Lung (tissue), 12 donors: ENCODE results near the gene RANGAP1. TPM values are rescaled to one million over a fixed set of nuclear protein-coding genes. Genes with fewer than 3 reads are reported as not detected.

Experiments
- ATAC-seq: fragments of 200-7000 bp; cut with Tn5 transposase; one replicate; pipeline ENCODE4 v1.9.1; 2020; ENCODE audit warnings: moderate number of reproducible peaks; ENCODE audit not compliant: insufficient read depth, low FRiP score
- DNase-seq, 3 donors: peaks; one replicate each; pipeline ENCODE4 v3.0.0-alpha.2; 2013 to 2017
- H3K27ac ChIP-seq, 2 donors: one replicate each; pipeline ENCODE4 v1.5.1; 2013; ENCODE audit warnings: mild to moderate bottlenecking in 2 of 2, moderate library complexity in 2 of 2, control low read depth in 1 of 2, inconsistent platforms in 1 of 2, low read depth in 1 of 2, low read length in 1 of 2
- H3K27me3 ChIP-seq, 3 donors: one replicate each; pipeline ENCODE4 v1.5.1; 2013; ENCODE audit warnings: low read length in 2 of 3; ENCODE audit not compliant: control insufficient read depth in 3 of 3, insufficient read depth in 3 of 3
- H3K36me3 ChIP-seq, 4 donors: one replicate each; pipeline ENCODE4 v1.5.1; 2013; ENCODE audit warnings: low read length in 4 of 4, mild to moderate bottlenecking in 1 of 4, moderate library complexity in 1 of 4; ENCODE audit not compliant: control insufficient read depth in 4 of 4, insufficient read depth in 4 of 4
- H3K4me1 ChIP-seq, 5 donors: one replicate each; pipeline ENCODE4 v1.5.1; 2013; ENCODE audit warnings: low read length in 5 of 5, mild to moderate bottlenecking in 2 of 5, moderate library complexity in 1 of 5; ENCODE audit not compliant: control insufficient read depth in 5 of 5, insufficient read depth in 5 of 5
- H3K4me3 ChIP-seq: one replicate; pipeline ENCODE4 v1.5.1; 2013; ENCODE audit warnings: mild to moderate bottlenecking, control low read depth, moderate library complexity
- H3K9ac ChIP-seq, 2 donors: one replicate each; pipeline ENCODE4 v1.5.1; 2013; ENCODE audit warnings: low read length in 2 of 2, control low read depth in 1 of 2; ENCODE audit not compliant: insufficient read depth in 1 of 2
- H3K9me3 ChIP-seq, 4 donors: one replicate each; pipeline ENCODE4 v1.5.1; 2013; ENCODE audit warnings: low read length in 3 of 4, mild to moderate bottlenecking in 1 of 4, moderate library complexity in 1 of 4; ENCODE audit not compliant: control insufficient read depth in 4 of 4, insufficient read depth in 3 of 4
- WGBS, 2 donors: extraction: QIAGEN DNeasy Blood & Tissue Kit; methylation state at CpG; one replicate each; pipeline ENCODE4 v1.1.7; 2013; 5-methylcytosine and 5-hydroxymethylcytosine counted together
- polyA plus RNA-seq, 2 donors: library from polyadenylated mRNA; stranded (reverse); fragments of 200-250 nt; gene quantifications; one replicate each; pipeline ENCODE4 v1.2.1, GENCODE V29; 2013
- total RNA-seq, 2 donors: library from RNA; depleted of rRNA in 1 of 2; stranded (reverse); fragments of >200 nt in 1 of 2; gene quantifications; one replicate each; pipeline ENCODE4 v1.2.1, GENCODE V29; 2014 to 2021
- TF ChIP-seq, protein P1 (sequence below): IDR thresholded peaks from 2 replicates; pipeline ENCODE4 v1.5.1; 2012; ENCODE audit warnings: mild to moderate bottlenecking; ENCODE audit errors: control extremely low read depth, extremely low read depth
- donor health status: control.
- donor health status: control.
- donor health status: Bipolar disorder and iron deficiency.
- donor health status: healthy.
- donor health status: DM: yes; HTN: yes; CAD: no.

RANGAP1 gene
- total and polyA plus RNA-seq, 4 donors = 21.7 to 49.3 (median 41.2) TPM

DNA sequence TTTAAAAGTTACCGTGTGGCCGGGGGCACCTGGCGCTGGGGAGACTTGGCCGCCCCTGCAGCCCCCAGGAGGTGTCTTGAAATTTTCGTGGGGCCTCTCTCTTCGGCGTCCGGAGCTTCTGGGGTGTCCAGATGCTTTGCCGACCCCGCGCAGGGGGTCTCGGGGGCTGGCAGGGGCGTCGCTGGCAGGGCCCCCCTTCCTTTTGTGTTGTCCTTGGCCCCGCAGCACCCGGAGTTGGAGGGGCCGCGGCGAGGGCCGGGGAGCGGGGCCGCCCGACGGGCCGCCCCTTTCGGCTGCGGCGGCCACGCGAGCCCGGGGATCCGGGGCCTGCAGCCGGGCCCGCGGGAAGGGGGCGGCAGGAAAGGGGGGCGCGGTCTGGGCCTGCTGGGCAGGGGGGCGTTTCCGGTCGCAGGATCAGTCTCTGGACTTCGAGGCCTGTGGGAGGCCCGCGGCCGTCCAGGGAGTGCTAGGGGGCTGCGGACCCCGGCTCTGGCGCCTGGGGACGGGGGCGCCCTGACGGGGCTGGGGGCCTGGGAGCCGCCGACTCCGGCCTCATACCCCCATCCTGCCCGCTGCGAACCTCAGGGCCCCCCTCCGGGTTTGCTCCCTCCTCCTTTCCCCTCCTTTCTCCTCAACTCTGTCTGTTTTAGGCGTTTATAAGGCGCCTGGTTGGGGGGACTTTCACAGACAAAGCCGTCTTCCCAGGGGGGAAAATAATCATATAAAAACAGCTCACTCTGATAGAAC, 16.2 kb upstream of the RANGAP1 start:
- Histone ChIP-seq H3K9ac (peak overlapping the region; percentile 81 to 85), H3K36me3 (peaks cover 0 to 3% (median 0%) of the 10 kb centered on the region in 4 donors), H3K4me3 (peak overlapping the region; percentile 87), H3K9me3 (no peaks in the 10 kb centered on the region), H3K27me3 (no peaks in the 10 kb centered on the region), H3K27ac (peak overlapping the region; percentile 89 to 91), H3K4me1 (peaks cover 4 to 15% (median 8%) of the 10 kb centered on the region in 5 donors)
- WGBS, 2 donors = 0 to 1% methylated on average over 31 to 60 of the region's 60 CpGs
- ATAC-seq = peak; percentile 34
- DNase-seq = peak; percentile 65 to 77 (median 75)
- TF ChIP-seq, protein P1, sequence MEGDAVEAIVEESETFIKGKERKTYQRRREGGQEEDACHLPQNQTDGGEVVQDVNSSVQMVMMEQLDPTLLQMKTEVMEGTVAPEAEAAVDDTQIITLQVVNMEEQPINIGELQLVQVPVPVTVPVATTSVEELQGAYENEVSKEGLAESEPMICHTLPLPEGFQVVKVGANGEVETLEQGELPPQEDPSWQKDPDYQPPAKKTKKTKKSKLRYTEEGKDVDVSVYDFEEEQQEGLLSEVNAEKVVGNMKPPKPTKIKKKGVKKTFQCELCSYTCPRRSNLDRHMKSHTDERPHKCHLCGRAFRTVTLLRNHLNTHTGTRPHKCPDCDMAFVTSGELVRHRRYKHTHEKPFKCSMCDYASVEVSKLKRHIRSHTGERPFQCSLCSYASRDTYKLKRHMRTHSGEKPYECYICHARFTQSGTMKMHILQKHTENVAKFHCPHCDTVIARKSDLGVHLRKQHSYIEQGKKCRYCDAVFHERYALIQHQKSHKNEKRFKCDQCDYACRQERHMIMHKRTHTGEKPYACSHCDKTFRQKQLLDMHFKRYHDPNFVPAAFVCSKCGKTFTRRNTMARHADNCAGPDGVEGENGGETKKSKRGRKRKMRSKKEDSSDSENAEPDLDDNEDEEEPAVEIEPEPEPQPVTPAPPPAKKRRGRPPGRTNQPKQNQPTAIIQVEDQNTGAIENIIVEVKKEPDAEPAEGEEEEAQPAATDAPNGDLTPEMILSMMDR = no peak

DNA sequence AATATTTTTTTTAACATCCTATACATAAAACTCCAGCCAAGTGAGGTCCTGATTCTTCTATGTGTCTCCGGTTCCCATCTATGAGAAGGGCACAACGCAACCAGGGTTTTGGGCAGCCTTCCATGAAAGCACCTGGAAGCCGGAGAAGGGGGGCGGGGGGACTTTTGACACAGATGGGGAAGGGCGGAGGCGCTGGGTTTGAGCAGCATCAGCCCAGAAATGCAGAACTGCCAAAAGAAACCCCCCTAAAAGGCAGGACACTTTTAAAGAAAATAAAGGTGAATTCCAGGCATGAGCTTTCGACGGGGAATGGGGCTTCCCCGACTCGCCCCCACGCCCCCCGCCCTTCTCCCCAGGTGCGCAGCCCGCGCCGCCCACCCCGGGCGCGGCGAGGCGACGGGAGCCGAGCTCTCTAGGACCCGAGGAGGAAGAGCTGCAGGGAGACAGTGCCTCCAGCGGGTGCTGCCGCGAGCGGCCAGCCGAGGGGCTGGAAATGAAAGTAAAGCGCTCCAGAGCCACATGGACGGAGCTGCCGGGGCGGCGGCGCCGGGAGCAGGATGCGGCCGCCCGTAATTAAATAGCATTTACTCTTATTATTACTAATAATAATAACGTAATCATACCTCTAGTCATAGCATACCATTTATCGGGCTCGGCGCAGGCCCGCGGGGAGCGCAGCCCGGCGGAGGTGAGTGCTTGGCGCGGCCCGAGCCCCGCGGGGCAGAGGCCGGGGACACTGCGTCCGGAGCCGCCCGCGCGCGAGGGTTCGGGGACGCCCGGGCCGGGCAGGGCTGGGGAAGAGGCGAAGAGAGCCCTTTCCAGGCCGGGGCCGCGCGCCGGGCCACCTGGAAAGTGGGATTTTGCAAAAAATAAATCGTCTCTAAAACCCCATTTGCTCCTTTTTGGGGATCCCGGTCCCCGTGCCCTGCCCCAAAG, 15.4 kb upstream of the RANGAP1 start, which contains the start of gene ZC3H7B:
ZC3H7B (plus strand) TSS at position 441 of the 936 bp plus-strand sequence. CDS start 19,136 bp downstream, outside the sequence.
- peak within 1 kb of the TSS; percentile 81 to 85 for H3K9ac ChIP-seq
- no peaks in the 10 kb centered on the region for H3K9me3 ChIP-seq
- TF ChIP-seq, protein P1 = peak; percentile 44
- H3K27me3 ChIP-seq = no peaks in the 10 kb centered on the region
- peak; percentile 84 to 88 (median 85) for DNase-seq
- H3K36me3 ChIP-seq = peaks cover 0 to 2% (median 0%) of the 10 kb centered on the region in 4 donors
- peak; percentile 94 for ATAC-seq
- 0% methylated on average over 67 to 74 of the region's 74 CpGs for WGBS, 2 donors
- H3K4me3 ChIP-seq = peak within 1 kb of the TSS; percentile 87
- H3K27ac ChIP-seq = peak within 1 kb of the TSS; percentile 89 to 91
- H3K4me1 ChIP-seq = peaks cover 4 to 15% (median 8%) of the 10 kb centered on the region in 5 donors

DNA sequence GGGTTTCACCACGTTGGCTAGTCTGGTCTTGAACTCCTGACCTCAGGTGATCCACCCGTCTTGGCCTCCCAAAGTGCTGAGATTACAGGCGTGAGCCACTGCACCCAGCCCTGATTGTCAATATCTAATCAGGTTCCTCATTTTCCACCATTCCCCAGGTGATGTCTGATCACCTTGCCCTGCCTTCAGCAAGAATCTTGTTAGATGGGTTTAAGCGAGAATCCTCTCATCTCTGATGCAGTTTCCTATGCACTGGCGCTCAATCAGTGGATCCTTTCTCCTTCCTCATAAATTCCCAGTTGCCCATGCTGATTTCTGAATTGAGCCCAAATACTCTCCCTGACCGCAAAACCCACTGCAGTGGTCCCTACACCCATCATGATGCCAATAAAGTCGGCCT, 14.7 kb upstream of the RANGAP1 start:
- no peak for ATAC-seq
- TF ChIP-seq, protein P1 = no peak
- peaks cover 4 to 15% (median 8%) of the 10 kb centered on the region in 5 donors for H3K4me1 ChIP-seq
- H3K36me3 ChIP-seq = peaks cover 0 to 2% (median 0%) of the 10 kb centered on the region in 4 donors
- no peaks in the 10 kb centered on the region for H3K27me3 ChIP-seq
- no peak for DNase-seq
- no peak overlapping the region for H3K9ac ChIP-seq
- no peak overlapping the region for H3K27ac ChIP-seq
- no peaks in the 10 kb centered on the region for H3K9me3 ChIP-seq
- no peak overlapping the region for H3K4me3 ChIP-seq
- WGBS, 2 donors = 49 to 60% methylated on average over 7 of the region's 7 CpGs
